Measurements from ENCODE around the gene KCNH5. TPM values are rescaled to one million over a fixed set of nuclear protein-coding genes. Genes with fewer than 3 reads are reported as not detected.

KCNH5 gene
- total and polyA plus RNA-seq, 4 donors: not detected

- no peak for TF ChIP-seq NR2F2 (IDR thresholded peaks at IDR 0.05)
- no peak for TF ChIP-seq ZBTB33 (IDR thresholded peaks at IDR 0.05)
- no peak for TF ChIP-seq MAX (IDR thresholded peaks at IDR 0.05)
- no peak for TF ChIP-seq GABPA (IDR thresholded peaks at IDR 0.05 in 1 of 2, conservative IDR thresholded peaks at IDR 0.05 in 1 of 2)
- TF ChIP-seq RAD21 (IDR thresholded peaks at IDR 0.05): no peak
- TF ChIP-seq HNF4G (IDR thresholded peaks at IDR 0.05): no peak
- no peak for TF ChIP-seq JUND (IDR thresholded peaks at IDR 0.05)
- TF ChIP-seq YY1 (IDR thresholded peaks at IDR 0.05): no peak
- no peak for TF ChIP-seq FOXA2 (IDR thresholded peaks at IDR 0.05)
- TF ChIP-seq CTCF (IDR thresholded peaks at IDR 0.05; ENCODE audit: low read depth, low read length, missing input control): no peak
- no peak for TF ChIP-seq EGR1 (IDR thresholded peaks at IDR 0.05; ENCODE audit: low read depth in 2 of 2)
- no peak for TF ChIP-seq RXRA (IDR thresholded peaks at IDR 0.05)
- TF ChIP-seq TAF1 (conservative IDR thresholded peaks at IDR 0.05): no peak
- no peak for TF ChIP-seq ATF3 (IDR thresholded peaks at IDR 0.05)
- no peak for TF ChIP-seq REST (IDR thresholded peaks at IDR 0.05)
- no peak for TF ChIP-seq SP1 (IDR thresholded peaks at IDR 0.05)
- no peak for TF ChIP-seq FOXA1 (IDR thresholded peaks at IDR 0.05)
- no peak for TF ChIP-seq HNF4A (conservative IDR thresholded peaks at IDR 0.05)
- 61% methylated on average over 2 of the region's 2 CpGs for WGBS
- Histone ChIP-seq H3K27me3 (ENCODE audit: control insufficient read depth in 4 of 4, insufficient read depth in 4 of 4, low read length in 3 of 4) (no peaks in the 10 kb centered on the region), H3K9ac (ENCODE audit: low read depth in 1 of 2, low read length in 2 of 2) (no peak overlapping the region), H3K4me3 (ENCODE audit: low read depth in 1 of 3, low read length in 3 of 3) (no peak overlapping the region), H3K27ac (ENCODE audit: low read depth in 1 of 2, low read length in 2 of 2) (no peak overlapping the region), H3K36me3 (ENCODE audit: control insufficient read depth in 4 of 4, insufficient read depth in 3 of 4, low read depth in 1 of 4, low read length in 3 of 4) (no peaks in the 10 kb centered on the region), H3K9me3 (ENCODE audit: control insufficient read depth in 4 of 4, low read length in 3 of 4) (no peaks in the 10 kb centered on the region), H3K4me1 (ENCODE audit: control insufficient read depth in 4 of 4, insufficient read depth in 4 of 4, low read length in 3 of 4) (no peaks in the 10 kb centered on the region)
- no peak for DNase-seq (ENCODE audit: low spot score)
Measured at GRCh38 chr14:62743560-62743959, 301.7 kb downstream of the KCNH5 start.

Data from liver (tissue), 9 donors.